Calu3 (cell line): Measurements from ENCODE around the gene DLAT. TPM values are rescaled to one million over a fixed set of nuclear protein-coding genes. Genes with fewer than 3 reads are reported as not detected.
"Not testable (repeated sequence)": the region's sequence is repeated elsewhere in the genome, so short reads cannot be mapped to it uniquely, and the experiment has no call there.

Experiments
- BruUV-seq: library from RNA; stranded (reverse); fragments of 400-500 nt; replicated peaks from 2 replicates; lab custom pipeline; 2021; lab: Mats Ljungman, UMichigan
- CTCF ChIA-PET: fragments of 300-600 bp; sonication (Branson Sonifier 250); formaldehyde crosslinking; loops from one replicate; lab custom pipeline; 2022; ENCODE audit warnings: antibody characterized with exemption; lab: Charles Lee
- DNase-seq: peaks from one replicate; pipeline ENCODE4 v3.0.0; 2022
- H3K27ac Mint-ChIP-seq: one replicate; pipeline ENCODE4 v1.8.0; 2022; ENCODE audit warnings: mixed read lengths; ENCODE audit not compliant: unreplicated experiment
- H3K27me3 Mint-ChIP-seq: one replicate; pipeline ENCODE4 v1.8.0; 2022; ENCODE audit warnings: mixed read lengths; ENCODE audit not compliant: unreplicated experiment
- H3K36me3 Mint-ChIP-seq: one replicate; pipeline ENCODE4 v1.8.0; 2022; ENCODE audit warnings: mild to moderate bottlenecking, moderate library complexity, mixed read lengths; ENCODE audit not compliant: insufficient read depth, unreplicated experiment
- H3K4me1 Mint-ChIP-seq: one replicate; pipeline ENCODE4 v1.8.0; 2022; ENCODE audit warnings: mild to moderate bottlenecking, low read depth, mixed read lengths; ENCODE audit not compliant: unreplicated experiment
- H3K4me3 Mint-ChIP-seq: one replicate; pipeline ENCODE4 v1.8.0; 2022; ENCODE audit warnings: mild to moderate bottlenecking, low read depth, moderate library complexity, mixed read lengths; ENCODE audit not compliant: unreplicated experiment
- H3K9me3 Mint-ChIP-seq: one replicate; pipeline ENCODE4 v1.8.0; 2022; ENCODE audit warnings: low read depth, mixed read lengths; ENCODE audit not compliant: unreplicated experiment
- CTCF ChIP-seq: fragments of 200-600 bp; IDR thresholded peaks from one replicate; pipeline ENCODE4 v1.8.0; 2022; ENCODE audit warnings: antibody characterized with exemption; ENCODE audit not compliant: unreplicated experiment
- intact Hi-C: fragments of 100-400 bp; cut with micrococcal nuclease; formaldehyde crosslinking; loops from one replicate; pipeline ENCODE4 v1.10.0; 2022; ENCODE audit not compliant: unreplicated experiment
- total RNA-seq: library from RNA; stranded (reverse); gene quantifications from 2 replicates; pipeline ENCODE4 v1.2.3, GENCODE V29; 2022

DLAT gene
- total RNA-seq, 1 experiment from 2014 or later, result 27.4 TPM

- Mint-ChIP-seq H3K27ac (no peak overlapping the region), H3K4me1 (no peaks in the 10 kb centered on the region), H3K27me3 (no peaks in the 10 kb centered on the region), H3K9me3 (no peaks in the 10 kb centered on the region), H3K36me3 (no peaks in the 10 kb centered on the region), H3K4me3 (no peak overlapping the region)
- intact Hi-C loops, result no loop called here
- CTCF ChIA-PET, result no interaction called here
- no TSS peak for BruUV-seq
- no peak for TF ChIP-seq CTCF
- no peak for DNase-seq
Measured at GRCh38 chr11:111990381-111990780, 34.8 kb upstream of the DLAT start.

DNA sequence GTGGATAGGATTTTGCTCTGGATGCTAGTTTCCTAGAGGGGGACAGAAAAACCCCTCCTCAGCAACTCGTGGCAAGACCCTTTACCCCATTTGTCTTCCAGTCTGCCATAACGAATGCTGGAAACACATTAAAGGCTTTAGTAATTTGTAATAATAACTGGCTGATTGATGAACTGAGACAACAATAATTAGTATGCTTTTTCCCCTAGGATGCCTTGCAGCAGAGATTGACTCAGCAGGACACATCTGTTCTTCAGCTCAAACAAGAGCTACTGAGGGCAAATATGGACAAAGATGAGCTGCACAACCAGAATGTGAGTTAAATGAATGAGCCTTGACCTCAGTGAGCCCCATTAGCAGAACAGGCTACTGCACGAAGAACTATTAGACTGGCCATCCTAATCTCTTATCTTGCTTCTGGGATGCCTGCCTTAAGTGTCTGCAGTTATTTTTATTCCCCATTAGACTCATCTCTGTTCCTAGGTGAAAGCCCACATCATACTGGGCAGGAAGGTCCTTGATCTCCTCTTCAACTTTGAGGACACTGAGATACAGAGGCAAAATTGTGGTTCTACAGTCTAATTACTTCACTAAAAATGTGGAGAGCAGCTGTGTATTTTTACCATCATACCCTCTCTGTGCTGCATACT lies 32.9 kb upstream of the DLAT start:
- CTCF ChIA-PET, result no interaction called here
- Mint-ChIP-seq H3K27me3 (no peaks in the 10 kb centered on the region), H3K36me3 (no peaks in the 10 kb centered on the region), H3K27ac (no peak overlapping the region), H3K4me3 (no peak overlapping the region), H3K9me3 (no peaks in the 10 kb centered on the region), H3K4me1 (no peaks in the 10 kb centered on the region)
- TF ChIP-seq CTCF, result no peak
- intact Hi-C loops, result no loop called here
- no TSS peak for BruUV-seq
- no peak for DNase-seq

- H3K9me3 Mint-ChIP-seq, result no peaks in the 10 kb centered on the region
- intact Hi-C loops, result no loop called here
- BruUV-seq, result no TSS peak
- H3K27me3 Mint-ChIP-seq, result no peaks in the 10 kb centered on the region
- no peak for TF ChIP-seq CTCF
- H3K27ac Mint-ChIP-seq, result no peak overlapping the region
- CTCF ChIA-PET, result interaction anchor here (1.0 kb wide), 1 partner anchor 64 kb away, joined by 3 read pairs; no protein-coding TSS in a partner anchor
- no peak overlapping the region for H3K4me3 Mint-ChIP-seq
- H3K4me1 Mint-ChIP-seq, result no peaks in the 10 kb centered on the region
- no peak for DNase-seq
- no peaks in the 10 kb centered on the region for H3K36me3 Mint-ChIP-seq
Measured at GRCh38 chr11:111996129-111996528, 29.1 kb upstream of the DLAT start.

DNA sequence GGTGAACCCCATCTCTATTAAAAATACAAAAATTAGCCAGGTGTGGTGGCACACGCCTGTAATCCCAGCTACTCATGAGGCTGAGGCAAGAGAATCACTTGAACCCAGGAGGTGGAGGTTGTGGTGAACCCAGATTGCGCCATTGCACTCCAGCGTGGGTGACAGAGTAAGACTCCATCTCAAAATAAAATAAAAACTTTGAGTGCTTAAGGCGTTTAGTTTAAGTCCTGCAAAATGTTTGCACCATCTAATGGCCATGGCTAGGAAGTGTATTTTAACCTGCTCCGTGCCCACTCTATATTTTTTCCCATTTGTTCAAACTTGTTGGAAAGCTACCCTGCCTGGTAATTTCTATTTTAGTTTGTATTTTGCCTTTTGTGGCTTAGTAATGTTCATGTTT lies 28.5 kb upstream of the DLAT start:
- H3K9me3 Mint-ChIP-seq, H3K4me3 Mint-ChIP-seq, H3K36me3 Mint-ChIP-seq, H3K27ac Mint-ChIP-seq, H3K4me1 Mint-ChIP-seq, DNase-seq, intact Hi-C loops, H3K27me3 Mint-ChIP-seq, BruUV-seq: not testable (repeated sequence)
- CTCF ChIA-PET, result interaction anchor here (1.0 kb wide), 1 partner anchor 65 kb away, joined by 3 read pairs; no protein-coding TSS in a partner anchor

GRCh38 chr11:111999111-111999510 lies 26.1 kb upstream of the DLAT start:
- H3K36me3 Mint-ChIP-seq, result no peaks in the 10 kb centered on the region
- no TSS peak for BruUV-seq
- no peaks in the 10 kb centered on the region for H3K9me3 Mint-ChIP-seq
- H3K4me1 Mint-ChIP-seq, result no peaks in the 10 kb centered on the region
- DNase-seq, result no peak
- no peak for TF ChIP-seq CTCF
- no peak overlapping the region for H3K4me3 Mint-ChIP-seq
- intact Hi-C loops, result no loop called here
- CTCF ChIA-PET, result no interaction called here
- H3K27ac Mint-ChIP-seq, result no peak overlapping the region
- H3K27me3 Mint-ChIP-seq, result no peaks in the 10 kb centered on the region
